Measurements from ENCODE around the gene OPN4. TPM values are rescaled to one million over a fixed set of nuclear protein-coding genes. Genes with fewer than 3 reads are reported as not detected.
"Not testable (repeated sequence)": the region's sequence is repeated elsewhere in the genome, so short reads cannot be mapped to it uniquely, and the experiment has no call there.

The OPN4 gene, protein sequence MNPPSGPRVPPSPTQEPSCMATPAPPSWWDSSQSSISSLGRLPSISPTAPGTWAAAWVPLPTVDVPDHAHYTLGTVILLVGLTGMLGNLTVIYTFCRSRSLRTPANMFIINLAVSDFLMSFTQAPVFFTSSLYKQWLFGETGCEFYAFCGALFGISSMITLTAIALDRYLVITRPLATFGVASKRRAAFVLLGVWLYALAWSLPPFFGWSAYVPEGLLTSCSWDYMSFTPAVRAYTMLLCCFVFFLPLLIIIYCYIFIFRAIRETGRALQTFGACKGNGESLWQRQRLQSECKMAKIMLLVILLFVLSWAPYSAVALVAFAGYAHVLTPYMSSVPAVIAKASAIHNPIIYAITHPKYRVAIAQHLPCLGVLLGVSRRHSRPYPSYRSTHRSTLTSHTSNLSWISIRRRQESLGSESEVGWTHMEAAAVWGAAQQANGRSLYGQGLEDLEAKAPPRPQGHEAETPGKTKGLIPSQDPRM
- total RNA-seq (2014; rRNA removed), result not detected in 2 replicates
- 0.04 TPM for polyA plus RNA-seq (2012)

DNA sequence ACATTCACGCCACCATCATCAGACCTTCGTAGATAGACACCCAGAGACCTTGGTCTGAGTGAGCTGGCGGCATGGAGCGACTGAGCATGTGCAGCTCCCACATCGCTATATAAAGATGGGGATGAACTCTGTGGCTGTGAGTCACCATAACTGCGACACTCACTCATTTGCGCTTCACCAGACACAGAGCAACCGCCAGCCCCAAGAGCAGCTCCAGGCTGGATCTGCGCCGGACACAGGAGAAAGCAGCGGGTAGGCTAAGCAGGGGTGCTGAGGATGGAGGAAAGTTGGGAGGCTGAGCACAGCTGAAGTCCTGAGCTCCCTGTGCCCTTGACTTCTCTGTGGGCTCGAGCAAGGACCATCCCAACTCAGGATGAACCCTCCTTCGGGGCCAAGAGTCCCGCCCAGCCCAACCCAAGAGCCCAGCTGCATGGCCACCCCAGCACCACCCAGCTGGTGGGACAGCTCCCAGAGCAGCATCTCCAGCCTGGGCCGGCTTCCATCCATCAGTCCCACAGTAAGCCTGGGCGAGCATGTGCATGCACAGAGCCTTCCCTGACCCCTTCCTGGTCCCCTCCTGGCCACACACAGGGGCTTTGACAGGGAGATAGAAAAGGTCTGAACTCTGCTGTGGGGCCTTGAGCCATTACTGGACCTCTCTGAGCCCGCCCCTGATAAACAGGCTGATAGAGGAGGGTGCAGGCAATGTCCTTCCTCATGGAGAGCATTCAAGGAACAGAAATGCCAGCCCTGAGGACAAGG lies at the start of gene OPN4:
Gene OPN4, plus strand, starts transcription at position 137 of the 762 bp plus-strand sequence. Its CDS starts 237 bp downstream, at position 374.
- DNase-seq (ENCODE audit: low read depth), result no peak

DNA sequence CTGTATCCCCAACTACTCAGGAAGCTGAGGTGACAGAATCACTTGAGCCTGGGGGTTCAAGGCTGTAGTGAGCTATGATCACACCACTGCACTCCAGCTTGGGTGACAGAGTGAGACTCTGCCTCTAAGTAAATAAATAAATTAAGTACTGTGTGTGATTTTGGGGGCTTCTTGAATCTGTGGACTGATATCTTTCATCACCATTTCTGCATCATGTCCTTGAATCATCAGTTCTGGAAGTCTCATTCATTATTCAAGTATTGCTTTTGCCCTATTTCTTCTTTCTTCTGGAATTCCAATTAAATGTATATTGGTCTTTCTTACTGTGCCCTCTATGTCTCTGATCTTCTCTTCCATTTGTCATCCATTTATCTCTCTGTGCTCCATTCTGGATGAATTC lies 46.7 kb upstream of the OPN4 start:
- DNase-seq (ENCODE audit: low read depth), result no peak

DNA sequence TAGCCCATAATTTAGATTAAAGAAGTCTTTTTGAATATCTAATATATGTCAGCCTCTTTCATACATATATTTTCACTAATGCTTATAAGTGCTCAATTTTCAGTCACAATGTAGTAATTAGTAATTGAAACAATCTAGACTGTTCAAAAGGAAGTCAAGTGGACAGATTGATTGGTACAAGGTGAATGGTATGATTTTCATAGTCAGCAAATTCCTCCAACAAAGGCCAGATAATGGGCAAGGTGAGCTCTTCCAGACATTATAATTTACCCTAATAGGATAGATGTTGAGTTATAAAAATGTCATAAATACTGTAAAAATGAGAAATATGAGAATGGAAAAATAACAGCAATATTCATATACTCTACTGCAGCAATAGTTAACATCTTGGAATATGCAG lies 44.4 kb upstream of the OPN4 start:
- no peak for DNase-seq (ENCODE audit: low read depth)

DNA sequence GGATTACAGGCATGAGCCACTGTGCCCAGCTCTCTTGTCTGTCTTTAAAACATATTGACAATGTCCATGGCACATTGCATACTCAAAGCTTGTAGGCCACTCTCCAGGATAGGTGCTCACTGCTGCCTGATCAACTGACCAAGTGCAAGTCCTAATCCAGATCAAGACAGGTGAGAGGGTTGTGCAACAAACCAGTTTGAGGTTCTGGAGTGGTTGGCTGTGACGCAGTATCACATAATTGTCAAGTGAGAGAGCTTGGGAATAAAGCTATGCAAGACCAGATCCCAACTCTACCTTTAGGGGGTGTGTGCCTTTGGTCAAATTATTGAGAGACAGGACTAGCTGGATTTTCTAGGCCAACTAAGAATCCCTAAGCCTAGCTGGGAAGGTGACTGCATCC lies 43.0 kb upstream of the OPN4 start:
- DNase-seq (ENCODE audit: low read depth), result no peak

DNA sequence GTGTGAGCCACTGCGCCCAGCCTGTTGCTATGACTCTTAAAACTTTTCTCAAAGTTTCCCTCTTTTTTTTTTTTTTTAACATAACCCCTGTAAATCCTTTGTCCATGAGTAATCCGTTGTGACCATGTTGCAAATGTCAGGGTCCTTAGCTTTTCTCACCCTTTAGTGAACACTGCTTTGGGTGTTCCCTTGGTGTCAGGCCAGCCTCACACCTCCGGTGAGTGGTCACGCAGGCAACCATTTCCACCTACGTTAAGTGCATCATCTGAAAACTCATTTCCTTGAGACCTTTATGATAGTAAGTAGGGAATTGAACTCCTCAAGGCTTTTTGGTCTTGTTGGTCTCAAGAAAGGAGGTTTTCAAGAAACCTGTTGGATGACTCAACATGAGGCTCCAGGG lies 41.3 kb upstream of the OPN4 start:
- no peak for DNase-seq (ENCODE audit: low read depth)

DNA sequence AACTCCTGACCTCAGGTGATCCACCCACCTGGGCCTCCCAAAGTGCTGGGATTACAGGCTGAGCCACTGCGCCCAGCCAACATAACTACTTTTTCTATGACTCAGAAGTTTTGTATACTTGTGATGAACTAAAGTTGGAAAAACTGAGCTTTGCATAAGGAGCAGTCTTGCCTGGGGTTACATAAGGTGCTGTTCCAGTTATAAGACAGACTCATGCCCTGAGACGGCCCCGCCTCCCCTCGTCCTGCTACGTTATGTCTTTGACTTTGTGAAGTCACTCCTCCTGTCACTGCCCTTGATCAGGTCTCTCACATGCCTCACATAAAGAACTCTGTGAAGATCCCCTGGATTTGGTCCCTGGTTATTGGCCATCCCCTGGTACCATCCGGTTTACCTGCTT lies 40.4 kb upstream of the OPN4 start:
- DNase-seq (ENCODE audit: low read depth), result no peak

DNA sequence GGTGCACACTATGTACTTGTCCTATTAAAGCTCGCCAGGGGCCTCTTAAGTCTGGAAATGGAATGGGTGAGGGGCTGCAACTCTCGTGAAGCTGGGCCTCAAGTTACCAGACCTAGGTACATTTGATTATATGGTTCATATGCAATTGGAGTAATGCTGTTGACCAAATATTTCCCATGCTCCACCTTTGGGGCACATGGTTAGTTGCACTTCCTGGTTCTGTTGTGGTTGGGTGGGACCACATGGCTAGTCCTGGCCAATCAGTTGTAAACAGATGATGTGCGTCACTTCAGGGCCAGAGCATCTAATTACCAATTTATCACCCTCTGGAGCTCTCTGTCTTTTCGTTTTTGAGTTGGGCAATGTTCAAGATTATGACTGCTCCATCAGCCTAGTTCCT lies 39.5 kb upstream of the OPN4 start:
- no peak for DNase-seq (ENCODE audit: low read depth)

DNA sequence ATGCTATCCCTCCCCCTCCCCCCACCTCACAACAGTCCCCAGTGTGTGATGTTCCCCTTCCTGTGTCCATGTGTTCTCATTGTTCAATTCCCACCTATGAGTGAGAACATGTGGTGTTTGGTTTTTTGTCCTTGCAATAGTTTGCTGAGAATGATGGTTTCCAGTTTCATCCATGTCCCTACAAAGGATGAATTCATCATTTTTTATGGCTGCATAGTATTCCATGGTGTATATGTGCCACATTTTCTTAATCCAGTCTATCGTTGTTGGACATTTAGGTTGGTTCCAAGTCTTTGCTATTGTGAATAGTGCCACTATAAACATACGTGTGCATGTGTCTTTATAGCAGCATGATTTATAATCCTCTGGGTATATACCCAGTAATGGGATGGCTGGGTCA lies 37.1 kb upstream of the OPN4 start:
- DNase-seq (ENCODE audit: low read depth), result not testable (repeated sequence)

DNA sequence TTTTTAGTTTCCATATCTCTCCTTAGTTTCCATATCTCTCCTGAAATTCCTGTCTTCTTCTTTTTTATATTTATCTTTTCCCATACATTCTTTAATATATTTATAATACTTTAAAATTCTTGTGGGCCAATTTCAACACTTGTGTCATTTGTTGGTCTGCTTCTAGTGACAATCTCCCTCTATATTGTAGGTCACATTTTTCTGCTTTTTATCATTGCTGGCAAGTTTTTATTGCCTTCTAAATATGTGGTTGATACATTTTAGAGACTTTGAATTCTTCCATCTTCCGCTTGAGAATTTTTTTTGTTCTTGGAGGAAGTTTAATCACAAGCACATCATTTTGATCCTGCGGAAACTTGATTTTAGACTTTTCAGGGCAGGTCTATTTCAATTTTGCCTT lies 26.0 kb upstream of the OPN4 start:
- DNase-seq (ENCODE audit: low read depth), result no peak

DNA sequence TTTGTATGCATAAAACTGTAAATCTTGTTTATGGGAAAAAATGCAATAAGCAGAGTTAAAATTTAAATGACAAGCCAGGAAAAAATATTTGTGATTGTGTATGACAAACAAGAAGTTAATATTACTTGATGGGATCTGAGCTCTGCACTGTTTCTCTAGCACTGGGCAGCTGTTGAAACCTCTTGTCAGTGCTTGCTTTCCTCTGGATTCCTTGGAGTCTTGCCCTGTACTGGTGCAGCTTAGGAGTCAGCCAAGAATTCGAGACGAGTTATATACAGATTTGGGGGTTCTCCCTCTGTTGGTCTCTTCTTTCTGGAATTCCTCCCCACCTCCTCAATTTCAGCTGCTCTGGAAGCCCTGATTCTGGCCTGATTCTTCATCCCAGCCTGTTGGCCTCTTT lies 24.3 kb upstream of the OPN4 start:
- no peak for DNase-seq (ENCODE audit: low read depth)

DNA sequence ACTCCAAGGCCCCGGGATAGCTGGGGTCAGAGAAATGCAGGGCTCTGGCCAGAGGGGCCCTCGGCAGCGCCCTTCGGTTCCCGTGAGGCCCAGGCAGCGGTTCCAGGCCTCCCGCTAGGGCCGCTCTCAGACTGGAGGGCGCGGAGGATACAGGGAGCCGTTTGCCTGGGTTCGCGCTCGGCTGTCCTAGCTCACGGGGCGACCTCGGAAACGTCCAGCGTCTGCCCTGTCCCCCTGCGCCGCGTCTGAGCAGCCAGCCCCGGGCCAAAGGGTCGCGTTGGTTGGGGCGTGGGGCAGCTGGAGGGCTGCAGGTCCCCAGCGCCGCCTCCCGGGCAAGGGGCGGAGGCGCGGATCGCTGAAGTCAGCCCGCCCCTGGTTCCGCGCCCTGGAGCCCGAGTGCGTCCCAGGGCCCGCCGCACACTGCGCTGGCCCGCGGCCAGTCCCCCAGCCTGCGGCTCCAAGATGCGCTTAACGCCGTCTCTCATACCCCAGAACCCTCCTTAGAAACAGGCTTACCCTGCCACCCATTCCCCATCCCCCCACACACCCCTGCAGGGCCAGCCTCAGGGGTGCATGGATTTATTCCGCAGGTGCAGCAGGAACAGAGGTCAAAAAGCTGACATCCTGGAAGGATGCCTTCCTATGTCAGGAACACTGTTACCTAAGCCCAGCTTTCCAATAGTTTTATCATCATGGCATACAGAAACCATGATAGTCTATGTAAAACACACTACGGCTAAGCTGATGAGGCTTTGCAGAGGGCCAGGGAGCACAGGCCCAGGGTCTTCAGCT lies 22.1 kb upstream of the OPN4 start:
- DNase-seq (ENCODE audit: low read depth), result no peak

DNA sequence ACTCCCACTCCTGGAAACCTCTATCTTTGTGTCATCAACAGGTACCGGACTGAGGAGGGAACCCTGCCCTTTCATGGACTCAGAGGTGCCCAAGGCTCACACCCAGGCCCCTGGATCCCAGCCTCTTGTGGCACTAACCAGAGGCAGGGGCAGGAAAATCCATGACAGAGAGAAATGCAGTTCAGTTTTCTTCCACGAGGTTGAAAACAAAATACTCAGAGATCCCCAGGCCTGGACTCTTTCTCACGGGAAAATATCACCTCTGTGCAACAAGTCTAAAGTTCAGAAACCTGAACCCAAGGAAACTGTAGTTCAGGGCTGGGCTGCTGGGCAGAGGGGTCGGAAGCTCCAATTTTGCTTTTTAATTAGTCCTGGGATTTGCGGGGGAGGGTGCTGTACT lies 21.4 kb upstream of the OPN4 start:
- DNase-seq (ENCODE audit: low read depth), result no peak

DNA sequence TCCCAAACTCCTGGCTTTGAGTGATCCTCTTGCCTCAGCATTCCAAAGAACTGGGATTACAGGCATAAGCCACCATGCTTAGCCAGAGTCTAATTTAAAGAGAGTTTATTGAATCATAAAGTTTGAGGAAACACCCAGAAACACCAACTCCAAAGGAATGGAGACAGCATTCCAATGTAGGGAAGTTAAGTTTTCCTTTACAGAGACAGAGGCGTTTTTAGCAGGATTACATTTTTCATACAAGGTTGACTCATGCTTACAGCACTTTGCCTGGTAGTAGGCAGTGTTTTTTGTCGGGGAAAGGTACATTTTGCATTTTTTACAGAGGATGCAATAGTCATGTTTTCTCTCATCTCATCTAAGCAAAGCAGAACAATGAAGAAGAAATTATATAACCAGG lies 18.9 kb upstream of the OPN4 start:
- peak; percentile 53 for DNase-seq (ENCODE audit: low read depth)

DNA sequence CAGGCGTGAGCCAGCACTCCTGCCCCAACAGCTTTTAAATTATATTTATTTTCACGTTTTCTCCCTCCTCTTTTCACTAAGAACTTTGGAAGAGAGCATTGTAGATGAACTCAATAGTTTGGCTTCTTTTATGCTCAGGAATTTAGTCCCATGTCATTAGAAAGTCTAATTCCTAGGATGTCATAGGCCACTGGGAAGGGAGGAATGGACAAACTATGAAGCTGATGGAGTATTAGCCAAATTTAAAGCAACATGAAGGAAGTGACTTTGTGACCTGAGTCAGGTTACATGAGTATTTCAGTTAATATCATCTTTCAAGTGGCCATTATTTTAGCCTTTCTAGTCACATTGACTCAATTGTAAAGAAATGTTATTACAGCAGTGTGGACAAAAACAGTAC lies 18.0 kb upstream of the OPN4 start:
- no peak for DNase-seq (ENCODE audit: low read depth)

DNA sequence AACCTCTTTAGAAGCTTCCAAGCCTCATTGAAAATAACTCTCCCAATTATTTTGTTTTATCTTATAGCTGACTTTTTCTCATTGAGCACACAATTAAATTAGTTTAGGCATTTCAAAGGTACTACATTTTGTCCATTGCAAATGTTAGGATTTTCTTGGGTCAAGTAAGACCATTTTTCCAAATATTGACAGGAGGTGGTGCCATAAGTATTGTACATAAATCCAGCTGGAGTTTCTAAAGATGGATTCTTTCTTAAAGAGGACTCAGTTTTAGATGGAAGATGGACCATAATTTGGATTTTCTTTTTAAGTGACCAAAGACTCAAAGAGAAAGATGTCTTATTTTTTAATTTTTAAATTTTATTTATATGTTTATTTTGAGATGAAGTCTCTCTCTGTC lies 12.3 kb upstream of the OPN4 start:
- no peak for DNase-seq (ENCODE audit: low read depth)

DNA sequence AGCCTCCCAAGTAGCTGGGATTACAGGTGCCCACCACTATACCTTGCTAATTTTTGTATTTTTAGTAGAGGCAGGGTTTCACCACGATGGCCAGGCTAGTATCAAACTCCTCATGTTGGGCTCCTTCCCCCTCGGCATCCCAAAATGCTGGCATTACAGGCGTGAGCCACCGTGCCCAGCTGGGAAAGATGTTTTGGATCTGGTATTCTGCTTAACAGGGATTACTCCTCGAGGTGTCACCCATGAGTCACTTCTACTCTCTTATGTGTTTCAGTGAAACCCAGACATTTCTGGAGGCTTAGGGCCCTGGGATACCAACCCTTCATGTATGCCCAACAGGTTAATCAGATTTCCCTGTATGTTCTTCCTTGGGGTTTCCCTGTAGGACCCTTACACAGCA lies 11.8 kb upstream of the OPN4 start:
- peak; percentile 39 for DNase-seq (ENCODE audit: low read depth)

DNA sequence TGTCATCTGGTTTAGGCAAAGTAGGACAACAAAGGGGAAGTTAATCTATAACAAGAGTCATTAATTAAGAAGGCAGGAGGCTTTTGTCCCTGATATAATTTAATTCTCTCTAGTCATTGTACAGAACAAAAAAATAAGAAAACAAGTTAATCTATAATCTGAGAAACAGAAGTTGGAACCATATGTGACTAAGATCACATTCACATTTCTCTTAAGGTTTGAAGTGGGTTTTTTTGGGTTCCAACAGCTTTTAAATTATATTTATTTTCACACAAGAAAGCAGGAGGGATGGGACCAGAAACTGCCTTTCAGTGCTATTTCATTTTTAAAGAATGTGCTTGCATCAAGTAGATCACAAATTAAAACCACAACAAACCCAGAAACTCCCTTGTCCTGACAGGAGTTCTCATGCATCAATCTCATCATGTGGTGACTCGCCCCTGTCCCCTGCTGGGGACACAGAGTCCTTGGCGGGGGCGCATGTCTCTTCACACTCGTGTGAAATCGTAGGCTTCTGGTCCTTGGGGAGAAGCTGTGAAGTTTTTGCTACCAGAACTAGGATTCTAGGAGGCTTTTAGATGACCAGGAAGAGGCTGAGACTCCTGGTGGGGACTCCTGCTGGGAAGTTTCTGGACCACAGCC lies 10.1 kb upstream of the OPN4 start:
- peak; percentile 50 for DNase-seq (ENCODE audit: low read depth)

DNA sequence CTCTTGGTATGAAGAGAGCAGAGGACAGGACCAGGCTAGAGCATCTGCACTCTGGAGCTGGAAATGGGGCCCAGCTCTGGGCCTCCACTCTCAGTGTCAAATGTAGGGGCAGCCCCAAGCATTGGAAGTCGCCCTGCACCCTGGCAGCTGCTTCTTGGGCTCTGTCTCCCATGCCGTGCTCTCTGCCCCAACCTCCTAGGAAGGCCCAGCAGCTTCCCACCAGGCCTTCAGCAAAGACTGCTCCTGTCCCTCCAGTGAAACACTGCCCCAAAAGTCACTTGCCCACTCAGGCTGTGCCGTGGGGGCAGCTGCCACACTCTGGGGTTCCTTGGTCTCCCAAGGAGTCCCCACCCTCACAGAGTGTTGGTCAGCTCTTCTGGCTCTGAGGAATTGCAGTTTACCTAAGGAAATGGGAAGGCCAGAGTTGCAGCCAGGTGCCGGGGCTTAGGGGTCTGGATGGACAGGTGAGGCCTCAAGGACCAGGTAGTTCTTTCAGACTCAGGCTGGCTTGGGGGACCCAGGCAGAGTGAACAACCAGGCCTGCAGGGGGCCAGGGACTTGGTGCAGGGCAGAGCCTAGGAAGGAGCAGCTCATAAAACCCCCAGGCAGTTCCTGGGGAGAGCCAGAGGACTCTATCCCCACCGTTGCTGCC lies 9.4 kb upstream of the OPN4 start:
- DNase-seq (ENCODE audit: low read depth), result no peak

DNA sequence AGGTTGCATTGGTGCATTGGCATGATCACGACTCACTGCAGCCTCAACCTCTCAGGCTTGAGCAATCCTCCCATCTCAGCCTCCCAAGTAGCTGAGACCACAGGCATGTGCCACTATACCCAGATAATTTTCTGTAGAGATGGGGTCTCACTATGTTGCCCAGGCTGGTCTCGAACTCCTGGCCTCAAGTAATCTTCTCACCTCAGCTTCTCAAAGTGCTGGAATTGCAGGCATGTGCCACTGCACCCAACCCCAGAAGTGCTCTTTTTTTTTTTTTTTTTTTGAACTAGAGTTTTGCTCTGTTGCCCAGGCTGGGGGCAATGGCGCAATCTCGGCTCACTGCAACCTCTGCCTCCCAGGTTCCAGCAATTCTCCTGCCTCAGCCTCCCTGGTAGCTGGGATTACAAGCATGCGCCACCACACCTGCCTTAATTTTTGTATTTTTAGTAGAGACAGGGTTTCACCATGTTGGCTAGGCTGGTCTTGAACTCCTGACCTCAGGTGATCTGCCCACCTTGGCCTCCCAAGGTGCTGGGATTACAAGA lies 8.7 kb upstream of the OPN4 start:
- not testable (repeated sequence) for DNase-seq (ENCODE audit: low read depth)

DNA sequence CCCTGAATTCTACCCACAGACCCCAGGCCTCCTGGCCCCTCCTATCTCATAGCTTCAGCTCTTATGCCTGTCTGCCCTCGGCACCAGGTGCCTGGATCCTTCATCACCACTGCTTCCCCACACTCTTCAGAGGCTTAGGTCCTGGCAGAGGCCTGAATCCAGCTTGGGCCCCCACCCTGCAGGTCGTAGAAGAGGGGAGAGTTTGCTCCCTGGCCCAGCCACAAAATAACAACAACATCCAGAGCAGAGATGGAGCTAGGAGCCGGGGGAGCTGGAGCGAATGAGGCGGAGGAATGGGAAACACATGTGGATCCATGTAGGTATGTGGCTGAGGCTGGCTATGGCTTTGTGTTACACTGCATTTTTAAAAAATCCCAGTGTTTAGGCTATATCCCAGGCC lies 7.8 kb upstream of the OPN4 start:
- no peak for DNase-seq (ENCODE audit: low read depth)

DNA sequence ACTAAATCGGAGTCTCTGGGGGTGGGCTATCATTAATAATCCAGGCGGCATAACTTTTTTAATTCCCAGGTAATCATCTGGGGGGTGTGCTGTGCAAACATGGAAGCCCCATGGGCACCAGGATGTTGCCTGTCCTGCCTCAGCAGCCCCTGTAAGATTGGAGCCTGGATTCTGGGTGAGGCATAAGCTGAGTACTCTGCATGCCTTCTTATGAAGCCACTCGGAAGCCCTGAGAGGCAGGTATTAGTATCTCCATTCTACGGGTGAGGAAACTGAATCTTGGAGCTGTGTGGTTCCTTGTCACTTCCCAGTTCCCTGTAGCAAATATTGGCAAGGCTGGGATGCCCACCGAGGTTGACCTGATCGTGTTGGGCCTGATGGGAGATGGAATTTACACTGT lies 7.4 kb upstream of the OPN4 start:
- DNase-seq (ENCODE audit: low read depth), result no peak
